C4-2B (cell line): ENCODE measurements around the gene UBE3A.

Experiments
- ZFX ChIP-seq: fragments of 450-650 bp; IDR thresholded peaks from 2 replicates; pipeline ENCODE4 v1.6.1; 2017
- TF ChIP-seq, protein P1 (sequence below): fragments of 450-650 bp; conservative IDR thresholded peaks from 2 replicates; pipeline ENCODE4 v1.5.1; 2017; ENCODE audit warnings: mild to moderate bottlenecking

DNA sequence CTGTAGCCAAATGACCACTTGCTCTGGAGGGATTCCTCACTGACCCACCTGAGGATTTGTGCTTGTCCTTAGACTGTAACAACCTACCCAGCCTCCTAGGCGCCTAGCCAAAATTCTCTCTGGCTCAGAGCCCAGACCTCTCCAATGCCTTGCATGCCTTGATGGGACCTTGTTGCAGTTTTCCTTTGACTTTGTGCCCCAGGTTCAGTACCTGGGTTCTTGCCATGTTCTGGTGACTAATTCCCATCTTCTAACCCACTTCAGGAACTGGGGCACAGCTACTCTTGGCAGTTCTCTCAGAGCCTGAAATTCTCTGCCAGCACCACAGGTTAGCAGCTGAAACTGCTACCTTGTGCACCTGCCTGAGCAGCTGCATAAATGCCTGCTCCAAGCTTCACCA, 27.0 kb upstream of the UBE3A start:
- TF ChIP-seq, protein P1, sequence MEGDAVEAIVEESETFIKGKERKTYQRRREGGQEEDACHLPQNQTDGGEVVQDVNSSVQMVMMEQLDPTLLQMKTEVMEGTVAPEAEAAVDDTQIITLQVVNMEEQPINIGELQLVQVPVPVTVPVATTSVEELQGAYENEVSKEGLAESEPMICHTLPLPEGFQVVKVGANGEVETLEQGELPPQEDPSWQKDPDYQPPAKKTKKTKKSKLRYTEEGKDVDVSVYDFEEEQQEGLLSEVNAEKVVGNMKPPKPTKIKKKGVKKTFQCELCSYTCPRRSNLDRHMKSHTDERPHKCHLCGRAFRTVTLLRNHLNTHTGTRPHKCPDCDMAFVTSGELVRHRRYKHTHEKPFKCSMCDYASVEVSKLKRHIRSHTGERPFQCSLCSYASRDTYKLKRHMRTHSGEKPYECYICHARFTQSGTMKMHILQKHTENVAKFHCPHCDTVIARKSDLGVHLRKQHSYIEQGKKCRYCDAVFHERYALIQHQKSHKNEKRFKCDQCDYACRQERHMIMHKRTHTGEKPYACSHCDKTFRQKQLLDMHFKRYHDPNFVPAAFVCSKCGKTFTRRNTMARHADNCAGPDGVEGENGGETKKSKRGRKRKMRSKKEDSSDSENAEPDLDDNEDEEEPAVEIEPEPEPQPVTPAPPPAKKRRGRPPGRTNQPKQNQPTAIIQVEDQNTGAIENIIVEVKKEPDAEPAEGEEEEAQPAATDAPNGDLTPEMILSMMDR, result no peak
- TF ChIP-seq ZFX, result no peak
